ENCODE data around the gene NLRP6.

DNA sequence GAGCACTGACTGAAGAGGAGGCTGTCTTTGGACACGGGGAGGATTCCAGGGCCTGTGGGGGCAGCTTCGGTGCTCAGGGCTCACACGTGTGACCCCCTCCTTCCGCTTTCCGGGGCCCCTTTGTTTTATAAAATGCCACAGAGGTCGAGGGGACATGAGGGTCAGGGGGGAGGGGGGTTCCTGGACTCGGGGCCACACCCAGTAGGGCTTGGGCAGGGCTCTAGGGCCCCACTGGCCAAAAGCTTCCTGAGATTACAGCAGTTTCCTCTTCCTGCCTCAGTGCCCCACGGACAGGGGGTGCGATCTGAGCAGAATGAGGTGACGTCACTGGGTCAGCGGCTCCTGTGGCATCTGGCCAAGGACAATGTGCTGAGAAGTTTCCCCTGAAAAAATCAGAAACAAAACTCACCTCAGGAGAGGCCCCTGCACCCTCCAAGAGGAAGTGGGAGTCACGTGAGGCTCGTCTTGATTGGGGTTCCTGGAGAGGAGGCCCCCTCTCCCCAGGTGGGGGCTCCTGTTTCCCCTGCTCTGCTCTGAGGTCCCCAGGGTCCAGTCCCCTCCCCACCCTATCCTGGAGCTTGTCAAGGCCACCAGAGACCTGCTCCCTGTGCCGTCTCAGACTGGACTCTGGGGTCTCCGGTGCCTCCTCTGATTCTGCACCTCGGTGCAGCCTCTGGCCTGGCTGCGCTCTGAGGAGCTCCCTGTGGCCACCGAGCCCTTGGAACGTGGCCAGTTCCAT, 48.8 kb downstream of the NLRP6 start:
- TF ChIP-seq, protein P1, sequence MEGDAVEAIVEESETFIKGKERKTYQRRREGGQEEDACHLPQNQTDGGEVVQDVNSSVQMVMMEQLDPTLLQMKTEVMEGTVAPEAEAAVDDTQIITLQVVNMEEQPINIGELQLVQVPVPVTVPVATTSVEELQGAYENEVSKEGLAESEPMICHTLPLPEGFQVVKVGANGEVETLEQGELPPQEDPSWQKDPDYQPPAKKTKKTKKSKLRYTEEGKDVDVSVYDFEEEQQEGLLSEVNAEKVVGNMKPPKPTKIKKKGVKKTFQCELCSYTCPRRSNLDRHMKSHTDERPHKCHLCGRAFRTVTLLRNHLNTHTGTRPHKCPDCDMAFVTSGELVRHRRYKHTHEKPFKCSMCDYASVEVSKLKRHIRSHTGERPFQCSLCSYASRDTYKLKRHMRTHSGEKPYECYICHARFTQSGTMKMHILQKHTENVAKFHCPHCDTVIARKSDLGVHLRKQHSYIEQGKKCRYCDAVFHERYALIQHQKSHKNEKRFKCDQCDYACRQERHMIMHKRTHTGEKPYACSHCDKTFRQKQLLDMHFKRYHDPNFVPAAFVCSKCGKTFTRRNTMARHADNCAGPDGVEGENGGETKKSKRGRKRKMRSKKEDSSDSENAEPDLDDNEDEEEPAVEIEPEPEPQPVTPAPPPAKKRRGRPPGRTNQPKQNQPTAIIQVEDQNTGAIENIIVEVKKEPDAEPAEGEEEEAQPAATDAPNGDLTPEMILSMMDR (conservative IDR thresholded peaks at IDR 0.05; ENCODE audit: low read length), result no peak; the same call in 1 of the 2 replicates
- no peak for TF ChIP-seq EZH2phosphoT487 (IDR thresholded peaks at IDR 0.05; ENCODE audit: borderline replicate concordance, low read depth, low read length)

Measured in OCI-LY7 (cell line).